GM19463 (cell line): ENCODE results near the gene PRKCH.

Source experiments
- ATAC-seq: cut with Tn5 transposase; IDR thresholded peaks from one replicate; pipeline ENCODE4 v1.9.1; 2021; ENCODE audit warnings: mild to moderate bottlenecking, moderate library complexity; ENCODE audit not compliant: unreplicated experiment

PRKCH gene

DNA sequence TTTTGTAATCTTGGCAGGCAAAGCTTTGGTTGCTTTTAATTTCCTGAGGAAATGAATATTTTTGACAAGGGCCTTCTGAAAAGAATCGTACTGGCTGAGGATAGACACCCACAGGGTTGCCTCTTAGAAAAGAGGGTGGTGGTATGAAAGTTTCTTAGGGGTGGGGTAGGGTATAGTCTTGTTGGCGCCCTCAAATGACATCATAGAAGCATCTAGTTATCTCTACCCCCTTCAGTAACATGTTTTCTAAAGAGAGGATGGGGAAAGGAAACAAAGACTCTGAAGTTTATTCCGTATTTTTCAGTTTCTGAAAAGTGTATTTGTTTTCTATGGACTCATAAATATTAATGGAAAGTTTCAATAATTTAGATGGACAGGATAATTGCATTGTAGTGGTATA is 13.7 kb downstream of the PRKCH start:
- ATAC-seq = no peak

DNA sequence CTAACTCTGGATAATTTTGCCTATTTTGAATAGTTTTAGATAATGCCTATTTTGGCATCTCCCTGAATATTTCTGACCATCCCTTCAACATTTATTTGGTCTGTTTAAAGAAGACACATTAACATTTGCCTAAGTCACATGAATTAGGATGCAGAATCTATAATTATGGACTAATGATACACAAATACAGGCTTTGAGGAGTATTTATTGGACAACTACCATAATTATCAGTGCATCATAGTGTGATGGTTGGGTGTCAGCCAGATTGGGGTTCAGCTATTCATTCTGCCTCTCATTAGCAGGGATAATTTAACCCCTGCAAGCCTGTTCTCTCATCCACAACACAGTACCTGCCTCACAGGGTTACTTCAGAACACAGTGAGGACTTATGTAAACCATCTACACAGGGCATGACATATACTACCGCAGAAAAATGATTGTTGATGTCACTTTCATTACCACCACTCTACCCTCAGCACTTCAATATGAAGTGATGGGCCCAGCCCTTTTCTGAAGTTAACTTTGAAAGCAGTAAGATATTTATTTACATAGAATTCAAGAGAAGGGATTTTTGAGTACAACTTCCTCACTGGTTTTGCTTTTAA is 14.4 kb downstream of the PRKCH start:
- no peak for ATAC-seq

- no peak for ATAC-seq
Observed at GRCh38 chr14:61337893-61338292, 16.5 kb downstream of the PRKCH start.

- no peak for ATAC-seq
Observed at GRCh38 chr14:61338457-61338856, 17.1 kb downstream of the PRKCH start.

GRCh38 chr14:61341275-61342206 is 20.2 kb downstream of the PRKCH start:
- ATAC-seq = no peak

DNA sequence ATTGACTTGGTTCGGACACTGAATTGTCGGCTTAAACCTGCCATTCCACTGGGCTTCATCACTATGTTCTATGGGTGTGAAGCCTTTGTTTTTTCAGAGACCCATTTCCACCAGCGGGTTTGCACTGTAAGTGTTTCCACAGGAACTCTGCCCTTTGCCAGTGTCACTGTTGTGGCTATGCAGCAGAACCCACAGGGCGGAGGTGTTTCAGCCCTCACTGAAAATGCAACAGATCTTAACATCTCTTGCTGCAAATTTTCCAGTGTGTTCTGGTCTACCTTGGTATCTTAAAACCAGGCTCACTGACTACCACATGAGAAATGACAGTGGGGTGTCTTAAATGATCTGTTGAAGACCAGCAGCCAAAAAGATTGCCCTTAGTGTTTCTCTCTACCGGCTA is 21.1 kb downstream of the PRKCH start:
- ATAC-seq = no peak

DNA sequence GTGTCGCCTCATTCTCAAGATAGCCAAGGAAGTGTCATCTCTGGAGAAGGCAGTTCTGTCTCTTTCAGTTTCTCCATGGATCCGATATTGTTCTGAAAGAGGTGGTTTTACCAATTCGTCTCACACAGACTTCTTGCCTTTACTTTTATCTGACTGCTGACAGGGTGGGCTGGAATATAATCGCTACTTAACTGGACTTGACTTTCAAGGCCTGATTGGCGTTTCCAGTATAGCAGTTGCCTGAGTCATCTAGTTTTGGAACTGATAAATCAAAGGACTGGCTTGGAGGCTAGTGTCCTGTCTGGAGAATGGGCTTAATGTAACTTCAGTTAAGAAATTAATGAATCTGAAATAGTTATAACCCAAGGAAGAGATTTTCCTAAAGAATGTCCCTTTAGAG is 21.6 kb downstream of the PRKCH start:
- ATAC-seq = no peak

DNA sequence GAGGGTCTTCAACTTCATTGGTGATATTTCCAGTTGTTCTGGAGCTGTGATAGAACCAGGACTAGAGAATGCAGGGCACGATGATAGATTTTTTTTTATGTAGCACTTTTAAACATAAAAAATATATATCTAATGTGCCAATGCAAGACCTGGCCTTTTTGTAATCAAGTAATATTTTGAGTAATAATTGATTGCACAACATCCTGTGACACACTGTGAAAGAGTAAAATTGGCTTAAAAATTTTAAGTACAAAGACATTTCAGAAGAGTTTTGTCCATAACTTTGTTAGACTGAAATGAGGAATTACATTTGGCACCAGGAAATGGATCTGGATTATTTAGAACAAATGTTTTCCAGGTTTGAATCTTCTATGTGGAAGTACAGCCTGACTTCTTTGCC is 22.1 kb downstream of the PRKCH start:
- no peak for ATAC-seq

- no peak for ATAC-seq
Observed at GRCh38 chr14:61343991-61344405, 22.6 kb downstream of the PRKCH start.

DNA sequence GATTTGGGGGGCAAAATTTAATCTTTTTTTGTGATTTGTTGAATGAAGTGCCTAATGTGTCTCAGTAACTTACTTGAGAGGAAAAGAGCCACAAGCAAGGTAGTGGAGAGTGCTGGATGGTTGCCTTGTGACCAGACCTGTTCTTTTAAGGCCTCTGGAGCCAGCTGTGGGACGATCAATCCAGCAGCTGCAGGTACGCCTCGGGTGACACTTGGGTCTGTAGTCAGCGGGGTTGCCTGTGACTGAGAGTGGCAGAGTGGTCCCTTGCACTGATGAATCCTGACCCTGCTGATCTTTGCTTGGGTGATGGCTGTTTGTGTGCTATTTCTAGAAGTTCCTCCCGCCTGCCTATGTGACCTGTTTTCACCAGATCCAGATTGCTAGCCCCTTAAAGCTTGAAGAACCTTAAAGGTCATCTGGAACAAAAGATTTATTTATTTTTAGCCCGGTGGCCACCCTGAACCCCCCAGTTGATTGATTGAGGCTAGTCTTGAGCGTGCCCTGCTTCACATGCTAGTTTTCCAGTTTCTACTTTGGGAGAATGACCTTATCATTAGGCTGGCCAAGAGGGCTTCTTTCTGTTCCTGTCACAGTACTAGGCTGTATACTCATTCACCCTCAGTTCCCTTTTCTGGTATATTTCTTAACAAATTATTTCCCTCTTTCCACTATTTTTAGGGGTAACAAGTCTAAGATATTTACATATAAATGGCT is 23.2 kb downstream of the PRKCH start:
- no peak for ATAC-seq

GRCh38 chr14:61345151-61345482 is 23.7 kb downstream of the PRKCH start:
- ATAC-seq = no peak

DNA sequence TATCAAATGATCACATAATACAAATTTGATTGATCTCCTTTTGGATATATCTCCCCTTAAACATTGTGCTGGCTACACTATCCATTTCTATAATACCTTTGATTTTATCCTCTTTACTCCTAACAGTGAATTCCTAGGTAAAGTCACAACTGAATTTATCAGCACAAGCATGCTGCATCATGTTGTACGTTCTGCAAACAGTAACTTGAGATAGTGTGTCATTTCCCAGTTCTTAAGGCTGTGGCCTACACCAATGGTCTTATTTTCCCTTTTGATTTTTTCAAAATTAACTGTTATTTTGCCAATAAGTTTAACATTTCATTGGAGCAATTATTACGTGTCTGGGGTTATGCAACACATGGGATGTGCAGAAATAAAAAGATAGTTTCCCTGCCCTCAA is 24.8 kb downstream of the PRKCH start:
- ATAC-seq = no peak

DNA sequence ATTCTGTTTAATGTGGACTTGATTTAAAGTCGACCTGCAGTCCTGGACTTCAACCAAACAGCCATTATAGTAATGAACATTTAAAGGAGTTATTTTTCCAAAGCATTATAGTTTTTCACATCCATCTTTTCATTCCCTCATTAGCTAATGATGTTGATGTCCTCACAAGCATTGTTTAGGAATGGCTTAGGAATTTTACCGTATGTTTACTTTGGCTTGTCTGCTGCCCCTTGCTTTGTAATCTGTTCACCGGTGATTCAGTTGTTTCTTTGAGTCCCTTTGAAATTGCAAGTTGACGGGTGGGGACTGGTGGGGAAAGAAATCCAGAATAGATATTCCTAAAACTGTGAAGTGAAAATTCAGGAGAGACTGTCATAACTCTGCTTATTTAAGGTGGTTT is 25.4 kb downstream of the PRKCH start:
- no peak for ATAC-seq

DNA sequence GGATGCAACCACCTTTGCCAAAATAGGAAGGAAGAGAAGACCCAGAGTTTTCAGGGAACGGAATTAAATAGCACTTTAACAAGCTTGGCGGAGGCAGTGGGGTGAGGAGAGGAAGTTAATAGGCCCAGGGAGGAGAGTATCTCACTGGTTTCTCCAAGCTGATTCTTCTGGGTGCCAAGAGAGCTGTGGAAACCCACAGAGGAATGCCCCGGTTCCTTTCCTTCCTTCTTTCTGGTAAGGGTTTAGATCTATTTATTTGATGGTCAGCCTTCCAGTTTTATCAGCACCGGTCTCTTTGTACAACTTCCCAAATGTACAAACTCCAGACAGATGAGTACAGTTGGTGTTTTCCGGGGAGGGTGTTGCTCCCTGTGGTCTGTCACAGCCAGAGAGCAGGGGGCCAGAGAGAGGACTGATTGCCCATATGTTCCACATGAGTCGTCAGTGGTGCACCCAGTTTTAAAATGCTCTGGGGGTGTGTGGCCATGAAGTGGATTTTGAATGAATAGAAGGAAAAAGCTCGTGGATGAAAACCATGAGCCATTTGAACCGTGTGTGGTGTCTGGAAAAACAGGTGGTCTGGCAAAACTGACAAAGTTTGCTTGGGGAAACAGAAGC is 26.6 kb downstream of the PRKCH start:
- ATAC-seq = no peak

DNA sequence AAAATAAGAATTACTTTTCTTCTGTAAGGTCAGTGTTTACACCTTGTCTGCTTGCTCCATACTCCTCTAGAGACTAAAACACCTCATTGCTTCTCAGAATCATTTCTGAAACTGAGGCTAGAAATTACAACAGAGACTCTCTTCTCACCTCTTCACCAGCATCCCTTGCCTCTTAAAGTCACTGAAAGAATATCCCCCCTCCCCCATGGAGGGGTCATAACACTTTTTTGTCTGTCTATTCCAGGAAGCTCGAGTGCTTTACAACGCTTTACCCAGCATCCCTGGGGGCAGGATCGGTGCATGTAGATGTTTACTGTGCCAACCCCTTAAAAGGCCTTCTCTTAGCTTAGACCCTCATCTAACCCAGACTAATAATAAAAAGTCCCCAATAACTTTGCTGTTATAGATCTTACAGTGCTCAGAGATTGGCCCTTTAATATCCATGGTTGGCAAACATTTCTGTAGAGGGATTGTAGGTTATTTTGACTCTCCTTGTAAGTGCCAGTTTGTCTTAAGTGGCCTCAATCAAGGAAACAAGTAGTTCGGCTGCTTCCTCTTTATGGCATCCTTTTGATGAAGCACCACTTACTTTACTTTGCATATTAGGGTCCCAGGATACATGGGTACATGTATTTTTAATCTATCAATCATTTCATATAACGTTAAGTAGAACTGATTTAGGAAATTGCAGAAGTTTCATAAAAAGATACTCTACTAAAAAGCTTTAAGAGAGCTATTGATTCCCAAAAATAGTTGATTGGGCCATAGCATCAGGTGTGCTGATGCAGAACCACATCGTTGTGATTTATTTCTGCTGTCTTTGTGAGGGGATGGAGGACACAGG is 29.3 kb downstream of the PRKCH start:
- ATAC-seq = no peak

- ATAC-seq = no peak
Observed at GRCh38 chr14:61351477-61351876, 30.1 kb downstream of the PRKCH start.

DNA sequence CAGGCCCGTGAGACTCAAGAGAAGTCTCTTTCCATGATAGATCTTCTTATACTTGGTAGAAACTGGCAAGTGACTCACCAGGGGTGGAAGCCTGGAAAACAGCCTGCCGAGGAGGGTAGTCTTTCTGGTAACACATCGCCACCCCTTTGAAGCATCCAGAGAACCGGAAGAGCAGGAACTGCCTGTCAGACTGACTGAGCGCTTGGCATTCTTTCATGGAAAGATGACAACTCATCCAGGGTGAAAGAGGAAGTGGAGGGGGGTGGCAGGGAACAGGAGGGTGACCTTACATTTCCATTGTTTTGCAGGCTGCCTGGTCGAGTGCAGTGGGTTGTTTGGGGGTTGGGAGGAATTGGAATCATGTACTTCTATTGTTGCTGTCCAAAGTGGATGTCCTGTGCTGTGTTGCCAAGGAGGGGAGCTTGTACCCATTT is 34.5 kb downstream of the PRKCH start:
- ATAC-seq = no peak

DNA sequence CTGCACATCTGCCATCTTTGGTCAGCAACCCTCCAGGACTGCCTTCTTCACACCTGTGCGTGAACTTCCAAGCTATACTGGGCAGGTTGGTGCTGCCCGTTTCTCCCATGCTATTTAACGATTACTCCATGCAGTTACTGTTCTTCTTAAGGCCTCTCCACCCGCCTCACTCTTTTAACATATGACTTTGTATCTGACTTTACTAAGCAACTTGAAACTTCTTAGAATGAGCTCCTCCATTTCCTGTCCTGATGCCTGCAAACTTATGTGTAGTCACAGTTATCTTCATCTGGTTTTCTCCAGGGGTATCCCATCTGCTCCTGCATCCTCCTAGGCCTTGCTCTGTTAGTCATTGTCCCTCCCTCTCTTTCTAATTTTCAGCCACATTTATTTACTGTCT is 35.7 kb downstream of the PRKCH start:
- no peak for ATAC-seq

DNA sequence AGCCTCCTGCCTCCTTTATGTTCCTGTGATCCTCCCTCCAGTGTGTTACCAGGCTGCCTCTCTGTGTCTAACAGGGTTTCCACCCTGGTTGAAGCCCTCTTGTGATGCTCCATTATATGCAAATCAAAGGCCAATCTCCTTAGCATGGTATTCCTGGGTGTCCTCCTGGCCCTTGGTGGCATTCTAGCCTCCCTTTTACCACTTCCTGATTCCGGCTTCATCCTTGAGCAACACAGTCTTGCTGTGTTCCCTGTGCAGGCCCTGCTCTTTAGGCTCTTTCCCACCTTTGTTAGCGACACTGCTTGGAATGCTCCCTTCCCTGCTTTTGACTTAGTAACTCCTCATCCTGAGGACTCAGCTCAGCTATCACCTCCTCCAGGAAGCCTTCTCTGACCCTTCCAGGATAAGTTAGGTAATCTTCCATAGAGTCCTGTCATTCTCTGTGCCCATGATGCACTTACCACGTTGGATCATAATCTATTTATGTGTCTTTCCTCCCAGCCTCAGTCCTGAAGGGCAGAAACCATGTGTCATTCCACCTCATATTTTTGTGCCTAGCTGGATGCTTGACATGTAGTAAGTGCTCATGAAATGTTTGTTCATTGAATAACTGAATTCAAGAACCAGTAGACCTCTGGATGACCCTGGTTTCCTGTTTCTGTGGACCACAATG is 37.3 kb downstream of the PRKCH start:
- ATAC-seq = no peak
